Lung (tissue), 12 donors: Measurements from ENCODE around the gene AP1AR. TPM values are rescaled to one million over a fixed set of nuclear protein-coding genes. Genes with fewer than 3 reads are reported as not detected.

Experiments
- ATAC-seq: fragments of 200-7000 bp; cut with Tn5 transposase; one replicate; pipeline ENCODE4 v1.9.1; 2020; ENCODE audit warnings: moderate number of reproducible peaks; ENCODE audit not compliant: insufficient read depth, low FRiP score
- DNase-seq, 3 donors: peaks; one replicate each; pipeline ENCODE4 v3.0.0-alpha.2; 2013 to 2017
- H3K27ac ChIP-seq, 2 donors: one replicate each; pipeline ENCODE4 v1.5.1; 2013; ENCODE audit warnings: mild to moderate bottlenecking in 2 of 2, moderate library complexity in 2 of 2, control low read depth in 1 of 2, inconsistent platforms in 1 of 2, low read depth in 1 of 2, low read length in 1 of 2
- H3K27me3 ChIP-seq, 3 donors: one replicate each; pipeline ENCODE4 v1.5.1; 2013; ENCODE audit warnings: low read length in 2 of 3; ENCODE audit not compliant: control insufficient read depth in 3 of 3, insufficient read depth in 3 of 3
- H3K36me3 ChIP-seq, 4 donors: one replicate each; pipeline ENCODE4 v1.5.1; 2013; ENCODE audit warnings: low read length in 4 of 4, mild to moderate bottlenecking in 1 of 4, moderate library complexity in 1 of 4; ENCODE audit not compliant: control insufficient read depth in 4 of 4, insufficient read depth in 4 of 4
- H3K4me1 ChIP-seq, 5 donors: one replicate each; pipeline ENCODE4 v1.5.1; 2013; ENCODE audit warnings: low read length in 5 of 5, mild to moderate bottlenecking in 2 of 5, moderate library complexity in 1 of 5; ENCODE audit not compliant: control insufficient read depth in 5 of 5, insufficient read depth in 5 of 5
- H3K4me3 ChIP-seq: one replicate; pipeline ENCODE4 v1.5.1; 2013; ENCODE audit warnings: mild to moderate bottlenecking, control low read depth, moderate library complexity
- H3K9ac ChIP-seq, 2 donors: one replicate each; pipeline ENCODE4 v1.5.1; 2013; ENCODE audit warnings: low read length in 2 of 2, control low read depth in 1 of 2; ENCODE audit not compliant: insufficient read depth in 1 of 2
- H3K9me3 ChIP-seq, 4 donors: one replicate each; pipeline ENCODE4 v1.5.1; 2013; ENCODE audit warnings: low read length in 3 of 4, mild to moderate bottlenecking in 1 of 4, moderate library complexity in 1 of 4; ENCODE audit not compliant: control insufficient read depth in 4 of 4, insufficient read depth in 3 of 4
- WGBS, 2 donors: extraction: QIAGEN DNeasy Blood & Tissue Kit; methylation state at CpG; one replicate each; pipeline ENCODE4 v1.1.7; 2013; 5-methylcytosine and 5-hydroxymethylcytosine counted together
- polyA plus RNA-seq, 2 donors: library from polyadenylated mRNA; stranded (reverse); fragments of 200-250 nt; gene quantifications; one replicate each; pipeline ENCODE4 v1.2.1, GENCODE V29; 2013
- total RNA-seq, 2 donors: library from RNA; depleted of rRNA in 1 of 2; stranded (reverse); fragments of >200 nt in 1 of 2; gene quantifications; one replicate each; pipeline ENCODE4 v1.2.1, GENCODE V29; 2014 to 2021
- TF ChIP-seq, protein P1 (sequence below): IDR thresholded peaks from 2 replicates; pipeline ENCODE4 v1.5.1; 2012; ENCODE audit warnings: mild to moderate bottlenecking; ENCODE audit errors: control extremely low read depth, extremely low read depth
- donor health status: control.
- donor health status: control.
- donor health status: Bipolar disorder and iron deficiency.
- donor health status: healthy.
- donor health status: DM: yes; HTN: yes; CAD: no.

AP1AR gene
- total and polyA plus RNA-seq, 4 donors, result 12.8 to 25.7 (median 19.2) TPM

DNA sequence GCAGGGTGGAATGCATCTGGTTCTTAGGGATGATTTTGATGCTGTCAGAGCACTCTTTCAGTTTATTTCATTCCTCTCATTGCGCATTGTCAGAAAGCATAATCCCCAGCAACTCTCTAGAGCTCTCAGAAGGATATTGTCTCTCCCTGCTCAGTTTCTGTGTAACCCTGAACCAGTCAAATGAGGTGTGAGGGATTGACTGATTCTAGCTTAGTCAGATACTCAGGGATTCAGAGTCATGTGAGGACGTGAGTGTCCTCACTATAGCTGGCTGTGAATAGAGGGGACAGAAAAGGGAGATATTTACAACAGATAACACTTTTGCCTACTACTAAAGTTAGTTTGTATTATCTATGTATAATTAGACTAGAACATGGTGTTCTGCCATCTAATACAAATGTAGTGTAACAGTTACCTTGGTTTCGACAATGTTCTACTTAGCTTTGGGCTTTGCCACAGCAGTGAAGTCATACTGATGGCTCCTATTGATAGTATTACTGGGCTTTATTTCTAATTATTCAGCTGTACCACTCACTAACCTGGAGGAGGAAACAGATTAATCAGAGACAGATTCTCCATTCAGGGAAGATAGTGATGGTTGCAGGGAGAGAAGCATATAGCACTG is 19.5 kb downstream of the AP1AR start:
- Histone ChIP-seq H3K36me3 (no peaks in the 10 kb centered on the region), H3K27ac (peak overlapping the region in 1 of 2 donors; percentile 4), H3K9me3 (no peaks in the 10 kb centered on the region), H3K9ac (no peak overlapping the region), H3K27me3 (no peaks in the 10 kb centered on the region), H3K4me3 (no peak overlapping the region), H3K4me1 (peaks cover 0 to 9% (median 0%) of the 10 kb centered on the region in 5 donors)
- ATAC-seq (peak; percentile 41), DNase-seq (peak in 1 of 3 donors; percentile 4)
- TF ChIP-seq, protein P1, sequence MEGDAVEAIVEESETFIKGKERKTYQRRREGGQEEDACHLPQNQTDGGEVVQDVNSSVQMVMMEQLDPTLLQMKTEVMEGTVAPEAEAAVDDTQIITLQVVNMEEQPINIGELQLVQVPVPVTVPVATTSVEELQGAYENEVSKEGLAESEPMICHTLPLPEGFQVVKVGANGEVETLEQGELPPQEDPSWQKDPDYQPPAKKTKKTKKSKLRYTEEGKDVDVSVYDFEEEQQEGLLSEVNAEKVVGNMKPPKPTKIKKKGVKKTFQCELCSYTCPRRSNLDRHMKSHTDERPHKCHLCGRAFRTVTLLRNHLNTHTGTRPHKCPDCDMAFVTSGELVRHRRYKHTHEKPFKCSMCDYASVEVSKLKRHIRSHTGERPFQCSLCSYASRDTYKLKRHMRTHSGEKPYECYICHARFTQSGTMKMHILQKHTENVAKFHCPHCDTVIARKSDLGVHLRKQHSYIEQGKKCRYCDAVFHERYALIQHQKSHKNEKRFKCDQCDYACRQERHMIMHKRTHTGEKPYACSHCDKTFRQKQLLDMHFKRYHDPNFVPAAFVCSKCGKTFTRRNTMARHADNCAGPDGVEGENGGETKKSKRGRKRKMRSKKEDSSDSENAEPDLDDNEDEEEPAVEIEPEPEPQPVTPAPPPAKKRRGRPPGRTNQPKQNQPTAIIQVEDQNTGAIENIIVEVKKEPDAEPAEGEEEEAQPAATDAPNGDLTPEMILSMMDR, result no peak
- WGBS, 2 donors, result 91 to 95% methylated on average over 3 of the region's 3 CpGs

DNA sequence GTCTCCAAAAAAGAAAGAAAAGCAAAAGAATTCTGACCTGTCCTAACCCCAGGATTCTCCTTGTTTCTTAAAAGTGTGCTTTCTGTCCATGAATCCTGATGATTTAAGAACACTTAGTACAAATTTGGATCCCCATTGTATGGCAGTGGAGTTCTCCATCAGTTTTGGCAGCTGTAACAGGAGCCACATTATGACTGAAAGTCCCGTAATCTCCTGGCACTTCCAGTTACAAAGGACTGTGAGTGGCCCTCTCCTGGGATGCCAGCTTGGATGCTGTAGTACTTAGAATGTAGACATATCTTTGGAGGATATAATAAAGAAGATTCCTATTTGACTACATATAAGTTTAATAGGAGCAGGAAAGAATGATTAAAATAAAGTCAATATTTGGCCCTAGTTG is 20.6 kb downstream of the AP1AR start:
- TF ChIP-seq, protein P1, result no peak
- no peak for ATAC-seq
- no peak for DNase-seq
- H3K36me3 ChIP-seq, result peaks cover 0 to 3% (median 0%) of the 10 kb centered on the region in 4 donors
- H3K27me3 ChIP-seq, result no peaks in the 10 kb centered on the region
- H3K27ac ChIP-seq, result no peak overlapping the region
- peaks cover 0 to 9% (median 0%) of the 10 kb centered on the region in 5 donors for H3K4me1 ChIP-seq
- no peaks in the 10 kb centered on the region for H3K9me3 ChIP-seq
- H3K9ac ChIP-seq, result no peak overlapping the region
- 89 to 93% methylated on average over 1 of the region's 1 CpG for WGBS, 2 donors
- H3K4me3 ChIP-seq, result no peak overlapping the region

DNA sequence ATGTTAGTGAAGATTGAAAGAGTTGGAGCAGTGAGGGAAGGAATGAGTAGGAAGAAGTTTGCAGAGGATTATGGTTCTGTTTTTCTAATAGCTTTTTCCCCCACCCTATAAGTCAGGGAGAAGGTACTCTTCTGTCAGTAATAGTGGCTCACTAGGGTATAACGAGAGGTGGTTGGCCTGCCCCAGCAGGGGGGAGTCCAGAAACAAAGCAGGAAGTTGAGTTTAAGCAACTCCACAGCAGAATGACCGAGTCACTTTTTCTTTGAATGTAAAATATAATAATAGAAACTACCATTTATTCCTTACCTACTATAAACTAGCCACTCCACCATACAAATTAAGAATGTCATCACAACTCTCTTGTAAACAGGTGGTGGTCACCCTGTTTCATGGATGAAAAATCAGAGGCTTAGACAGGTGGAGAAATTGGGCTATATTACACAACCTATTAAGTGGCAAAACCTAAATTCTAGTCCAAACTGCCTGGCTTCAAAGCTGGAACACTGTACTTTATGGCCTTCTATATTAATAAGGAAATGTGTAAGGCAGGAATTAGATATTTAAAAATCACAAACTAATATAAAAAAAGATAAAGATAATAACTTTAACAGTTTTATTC is 21.9 kb downstream of the AP1AR start:
- no peak for DNase-seq
- TF ChIP-seq, protein P1, result no peak
- H3K27ac ChIP-seq, result no peak overlapping the region
- no peak for ATAC-seq
- H3K36me3 ChIP-seq, result peaks cover 0 to 3% (median 1%) of the 10 kb centered on the region in 4 donors
- H3K9ac ChIP-seq, result no peak overlapping the region
- no peaks in the 10 kb centered on the region for H3K9me3 ChIP-seq
- H3K4me1 ChIP-seq, result peaks cover 0 to 9% (median 0%) of the 10 kb centered on the region in 5 donors
- no peak overlapping the region for H3K4me3 ChIP-seq
- 12 to 44% methylated on average over 2 of the region's 2 CpGs for WGBS, 2 donors
- H3K27me3 ChIP-seq, result no peaks in the 10 kb centered on the region
